SK-N-SH treated with all-trans-retinoic acid at 6 μM for 48 hours (cell line): ENCODE results near the gene C1QTNF3.

Experiments
- ARNTL ChIP-seq: fragments of 450-650 bp; formaldehyde crosslinking; IDR thresholded peaks from 2 replicates; pipeline ENCODE4 v1.5.0; 2020; ENCODE audit warnings: low read depth, mild to moderate bottlenecking, moderate library complexity, borderline replicate concordance
- PPARA ChIP-seq: fragments of 250-450 bp; sonication (Bioruptor Pico); IDR thresholded peaks from 2 replicates; pipeline ENCODE4 v1.5.0; 2020; ENCODE audit warnings: mild to moderate bottlenecking, borderline replicate concordance
- RARB ChIP-seq: fragments of 250-450 bp; sonication (Bioruptor Pico); IDR thresholded peaks from 2 replicates; pipeline ENCODE4 v1.8.0; 2021; ENCODE audit warnings: mild to moderate bottlenecking, moderate library complexity
- SNAI2 ChIP-seq: fragments of 250-450 bp; sonication (Bioruptor Pico); IDR thresholded peaks from 2 replicates; pipeline ENCODE4 v1.5.0; 2020; ENCODE audit warnings: mild to moderate bottlenecking, moderate library complexity
- TOX ChIP-seq: fragments of 250-450 bp; sonication (Bioruptor Pico); IDR thresholded peaks from 2 replicates; pipeline ENCODE4 v1.8.0; 2021; ENCODE audit warnings: mild to moderate bottlenecking, moderate library complexity, borderline replicate concordance
- ZC3H10 ChIP-seq: fragments of 250-450 bp; sonication (Bioruptor Pico); IDR thresholded peaks from 2 replicates; pipeline ENCODE4 v1.5.1; 2021; ENCODE audit warnings: mild to moderate bottlenecking, moderate library complexity
- ZFP3 ChIP-seq: fragments of 250-450 bp; sonication (Bioruptor Pico); IDR thresholded peaks from 2 replicates; pipeline ENCODE4 v1.5.0; 2020; ENCODE audit warnings: mild to moderate bottlenecking, moderate library complexity
- ZFP30 ChIP-seq: fragments of 450-650 bp; formaldehyde crosslinking; IDR thresholded peaks from 2 replicates; pipeline ENCODE4 v1.5.0; 2022; ENCODE audit warnings: mild to moderate bottlenecking, moderate library complexity
- ZNF565 ChIP-seq: fragments of 450-650 bp; formaldehyde crosslinking; conservative IDR thresholded peaks from 2 replicates; pipeline ENCODE4 v1.5.0; 2020; ENCODE audit warnings: low read depth, mild to moderate bottlenecking, moderate library complexity
- ZNF70 ChIP-seq: fragments of 450-650 bp; formaldehyde crosslinking; IDR thresholded peaks from 2 replicates; pipeline ENCODE4 v1.5.0; 2020; ENCODE audit warnings: mild to moderate bottlenecking, moderate library complexity
- ZNF8 ChIP-seq: fragments of 450-650 bp; formaldehyde crosslinking; IDR thresholded peaks from 2 replicates; pipeline ENCODE4 v1.5.0; 2020; ENCODE audit warnings: mild to moderate bottlenecking, moderate library complexity
- TF ChIP-seq, protein P1 (sequence below): fragments of 250-450 bp; sonication (Bioruptor Pico); IDR thresholded peaks from 2 replicates; pipeline ENCODE4 v1.5.1; 2021; ENCODE audit warnings: mild to moderate bottlenecking, moderate library complexity
- TF ChIP-seq, protein P2 (sequence below): fragments of 250-450 bp; sonication (Bioruptor Pico); IDR thresholded peaks from 2 replicates; pipeline ENCODE4 v1.8.0; 2020; ENCODE audit warnings: mild to moderate bottlenecking, moderate library complexity, borderline replicate concordance

DNA sequence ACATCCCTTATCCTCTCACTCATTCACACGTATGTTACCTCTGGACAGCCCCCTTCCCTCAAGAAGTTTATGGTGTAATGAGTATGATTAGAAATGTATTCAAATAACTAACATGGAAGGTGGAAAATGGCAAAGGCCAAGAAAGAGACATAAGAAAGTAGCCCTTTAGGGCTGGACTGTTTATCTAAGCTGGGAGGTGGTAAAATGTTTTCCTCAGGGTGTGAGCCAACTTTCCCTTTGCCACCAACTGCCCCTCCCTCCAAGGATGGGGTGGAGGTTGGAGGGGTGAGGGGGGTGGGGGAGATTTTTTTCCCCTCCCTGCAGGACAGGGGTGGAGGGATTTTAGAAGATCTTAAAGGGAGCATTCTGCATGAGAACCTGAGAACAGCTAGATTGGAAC is 66.7 kb downstream of the C1QTNF3 start:
- TF ChIP-seq TOX (CRISPR knock-in tag) (no peak), ZNF70 (no peak), ZC3H10 (CRISPR knock-in tag) (no peak), ZFP3 (CRISPR knock-in tag) (no peak), ZNF565 (CRISPR knock-in tag) (no peak), ZFP30 (CRISPR knock-in tag) (no peak), SNAI2 (CRISPR knock-in tag) (no peak), ZNF8 (CRISPR knock-in tag) (no peak), ARNTL (CRISPR knock-in tag) (no peak), RARB (CRISPR knock-in tag) (no peak), PPARA (CRISPR knock-in tag) (no peak)
- TF ChIP-seq, protein P1, sequence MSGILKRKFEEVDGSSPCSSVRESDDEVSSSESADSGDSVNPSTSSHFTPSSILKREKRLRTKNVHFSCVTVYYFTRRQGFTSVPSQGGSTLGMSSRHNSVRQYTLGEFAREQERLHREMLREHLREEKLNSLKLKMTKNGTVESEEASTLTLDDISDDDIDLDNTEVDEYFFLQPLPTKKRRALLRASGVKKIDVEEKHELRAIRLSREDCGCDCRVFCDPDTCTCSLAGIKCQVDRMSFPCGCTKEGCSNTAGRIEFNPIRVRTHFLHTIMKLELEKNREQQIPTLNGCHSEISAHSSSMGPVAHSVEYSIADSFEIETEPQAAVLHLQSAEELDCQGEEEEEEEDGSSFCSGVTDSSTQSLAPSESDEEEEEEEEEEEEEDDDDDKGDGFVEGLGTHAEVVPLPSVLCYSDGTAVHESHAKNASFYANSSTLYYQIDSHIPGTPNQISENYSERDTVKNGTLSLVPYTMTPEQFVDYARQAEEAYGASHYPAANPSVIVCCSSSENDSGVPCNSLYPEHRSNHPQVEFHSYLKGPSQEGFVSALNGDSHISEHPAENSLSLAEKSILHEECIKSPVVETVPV (CRISPR knock-in tag), result no peak
- TF ChIP-seq, protein P2, sequence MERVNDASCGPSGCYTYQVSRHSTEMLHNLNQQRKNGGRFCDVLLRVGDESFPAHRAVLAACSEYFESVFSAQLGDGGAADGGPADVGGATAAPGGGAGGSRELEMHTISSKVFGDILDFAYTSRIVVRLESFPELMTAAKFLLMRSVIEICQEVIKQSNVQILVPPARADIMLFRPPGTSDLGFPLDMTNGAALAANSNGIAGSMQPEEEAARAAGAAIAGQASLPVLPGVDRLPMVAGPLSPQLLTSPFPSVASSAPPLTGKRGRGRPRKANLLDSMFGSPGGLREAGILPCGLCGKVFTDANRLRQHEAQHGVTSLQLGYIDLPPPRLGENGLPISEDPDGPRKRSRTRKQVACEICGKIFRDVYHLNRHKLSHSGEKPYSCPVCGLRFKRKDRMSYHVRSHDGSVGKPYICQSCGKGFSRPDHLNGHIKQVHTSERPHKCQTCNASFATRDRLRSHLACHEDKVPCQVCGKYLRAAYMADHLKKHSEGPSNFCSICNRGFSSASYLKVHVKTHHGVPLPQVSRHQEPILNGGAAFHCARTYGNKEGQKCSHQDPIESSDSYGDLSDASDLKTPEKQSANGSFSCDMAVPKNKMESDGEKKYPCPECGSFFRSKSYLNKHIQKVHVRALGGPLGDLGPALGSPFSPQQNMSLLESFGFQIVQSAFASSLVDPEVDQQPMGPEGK (CRISPR knock-in tag), result no peak
